Activated CD8-positive, alpha-beta T cell treated with anti-CD3 and anti-CD28 coated beads for 36 hours (primary cell): ENCODE measurements around the gene ADAMTS1. TPM values are rescaled to one million over a fixed set of nuclear protein-coding genes. Genes with fewer than 3 reads are reported as not detected.

Source experiments
- ATAC-seq: fragments of 200-7000 bp; cut with Tn5 transposase; one replicate; pipeline ENCODE4 v1.10.0; 2021; ENCODE audit warnings: mild to moderate bottlenecking, moderate library complexity
- CTCF ChIA-PET: fragments of 350-600 bp; sonication (Branson Sonifier 250); formaldehyde crosslinking; loops from one replicate; lab custom pipeline; 2021; ENCODE audit warnings: antibody characterized with exemption; lab: Charles Lee
- POLR2A ChIA-PET: fragments of 350-600 bp; sonication (Branson Sonifier 250); formaldehyde crosslinking; loops from one replicate; lab custom pipeline; 2021; ENCODE audit warnings: antibody characterized with exemption; lab: Charles Lee
- DNase-seq: peaks from one replicate; pipeline ENCODE4 v3.0.0-alpha.2; 2020
- H3K27ac Mint-ChIP-seq: one replicate; pipeline ENCODE4 v1.8.0; 2021; ENCODE audit warnings: mild to moderate bottlenecking, mixed read lengths
- H3K27me3 Mint-ChIP-seq: one replicate; pipeline ENCODE4 v1.8.0; 2021; ENCODE audit warnings: mixed read lengths
- H3K36me3 Mint-ChIP-seq: one replicate; pipeline ENCODE4 v1.8.0; 2021; ENCODE audit warnings: low read depth, mixed read lengths
- H3K4me1 Mint-ChIP-seq: one replicate; pipeline ENCODE4 v1.8.0; 2021; ENCODE audit warnings: low read depth, mixed read lengths
- H3K4me3 Mint-ChIP-seq: one replicate; pipeline ENCODE4 v1.8.0; 2021; ENCODE audit warnings: mild to moderate bottlenecking, moderate library complexity, mixed read lengths
- H3K9me3 Mint-ChIP-seq: one replicate; pipeline ENCODE4 v1.8.0; 2021; ENCODE audit warnings: mixed read lengths
- CTCF ChIP-seq: fragments of 200-600 bp; IDR thresholded peaks from one replicate; pipeline ENCODE4 v1.8.0; 2022; ENCODE audit warnings: antibody characterized with exemption, mild to moderate bottlenecking
- intact Hi-C: fragments of 100-400 bp; cut with micrococcal nuclease; formaldehyde crosslinking; loops from one replicate; pipeline ENCODE4 v1.10.0; 2022
- total RNA-seq, 2 experiments: library from RNA; stranded (reverse); gene quantifications; one replicate each; pipeline ENCODE4 v1.2.3, GENCODE V29; 2021

The ADAMTS1 gene
- total RNA-seq, 2 experiments from 2014 or later: 0.20 TPM; not detected in 1

- H3K27ac Mint-ChIP-seq: no peak overlapping the region
- peaks cover 2% of the 10 kb centered on the region for H3K27me3 Mint-ChIP-seq
- DNase-seq (no peak), ATAC-seq (no peak)
- H3K4me3 Mint-ChIP-seq: no peak overlapping the region
- no peaks in the 10 kb centered on the region for H3K9me3 Mint-ChIP-seq
- ChIA-PET POLR2A (no interaction called here), CTCF (no interaction called here)
- H3K4me1 Mint-ChIP-seq: no peaks in the 10 kb centered on the region
- TF ChIP-seq CTCF: no peak
- intact Hi-C loops: no loop called here
- no peaks in the 10 kb centered on the region for H3K36me3 Mint-ChIP-seq
Observed at GRCh38 chr21:26800001-26800400, 45.2 kb downstream of the ADAMTS1 start.

GRCh38 chr21:26798856-26799751, 46.1 kb downstream of the ADAMTS1 start:
- intact Hi-C loops: no loop called here
- Mint-ChIP-seq H3K36me3 (no peaks in the 10 kb centered on the region), H3K27ac (no peak overlapping the region), H3K9me3 (no peaks in the 10 kb centered on the region), H3K27me3 (peaks cover under 1% of the 10 kb centered on the region), H3K4me3 (no peak overlapping the region), H3K4me1 (no peaks in the 10 kb centered on the region)
- POLR2A ChIA-PET: no interaction called here
- DNase-seq (no peak), ATAC-seq (no peak)
- CTCF ChIA-PET: no interaction called here
- TF ChIP-seq CTCF: no peak

- no peak overlapping the region for H3K4me3 Mint-ChIP-seq
- DNase-seq: no peak
- no peak for ATAC-seq
- H3K27me3 Mint-ChIP-seq: no peaks in the 10 kb centered on the region
- H3K9me3 Mint-ChIP-seq: no peaks in the 10 kb centered on the region
- no peak overlapping the region for H3K27ac Mint-ChIP-seq
- H3K36me3 Mint-ChIP-seq: no peaks in the 10 kb centered on the region
- no peaks in the 10 kb centered on the region for H3K4me1 Mint-ChIP-seq
- intact Hi-C loops: no loop called here
- TF ChIP-seq CTCF: no peak
- ChIA-PET CTCF (no interaction called here), POLR2A (no interaction called here)
Observed at GRCh38 chr21:26797878-26798456, 47.2 kb downstream of the ADAMTS1 start.

- DNase-seq (no peak), ATAC-seq (no peak)
- CTCF ChIA-PET: no interaction called here
- Mint-ChIP-seq H3K36me3 (no peaks in the 10 kb centered on the region), H3K27ac (no peak overlapping the region), H3K4me3 (no peak overlapping the region), H3K9me3 (no peaks in the 10 kb centered on the region), H3K27me3 (no peaks in the 10 kb centered on the region), H3K4me1 (no peaks in the 10 kb centered on the region)
- intact Hi-C loops: no loop called here
- POLR2A ChIA-PET: no interaction called here
- TF ChIP-seq CTCF: no peak
Observed at GRCh38 chr21:26795866-26796329, 49.3 kb downstream of the ADAMTS1 start.

GRCh38 chr21:26795412-26795805, 49.8 kb downstream of the ADAMTS1 start:
- no peak for ATAC-seq
- CTCF ChIA-PET: no interaction called here
- Mint-ChIP-seq H3K27ac (no peak overlapping the region), H3K36me3 (no peaks in the 10 kb centered on the region), H3K27me3 (no peaks in the 10 kb centered on the region), H3K4me1 (no peaks in the 10 kb centered on the region), H3K4me3 (no peak overlapping the region), H3K9me3 (no peaks in the 10 kb centered on the region)
- POLR2A ChIA-PET: no interaction called here
- TF ChIP-seq CTCF: no peak
- intact Hi-C loops: no loop called here
- no peak for DNase-seq
